Measurements from ENCODE around the gene TRIM22.
"Not testable (repeated sequence)": the region's sequence is repeated elsewhere in the genome, so short reads cannot be mapped to it uniquely, and the experiment has no call there.

The TRIM22 gene

DNA sequence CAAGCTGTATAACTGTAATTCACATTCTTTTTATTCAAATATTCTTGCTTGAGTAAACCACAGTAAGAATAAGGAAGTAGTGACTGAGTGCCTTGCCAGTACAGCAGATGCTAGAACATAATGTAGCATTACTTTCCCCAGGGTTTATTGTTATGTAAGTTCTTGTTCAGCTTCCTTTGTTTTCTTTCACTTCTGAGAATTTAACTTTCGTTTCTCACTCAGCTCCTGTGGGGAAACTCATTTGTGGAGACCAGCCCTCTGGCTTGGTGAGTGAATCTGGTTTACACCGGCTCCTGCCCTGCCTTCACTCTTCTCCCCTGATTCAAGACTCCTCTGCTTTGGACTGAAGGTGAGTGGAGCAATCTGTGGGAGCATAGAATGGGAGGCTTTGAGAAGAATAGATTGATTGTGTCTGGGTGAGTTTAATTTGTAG is at the start of gene TRIM22:
TSS of gene TRIM22 (plus strand) at position 240 of the 433 bp plus-strand sequence. CDS start 6,443 bp downstream, outside the sequence.
- peak; percentile 75 for DNase-seq

DNA sequence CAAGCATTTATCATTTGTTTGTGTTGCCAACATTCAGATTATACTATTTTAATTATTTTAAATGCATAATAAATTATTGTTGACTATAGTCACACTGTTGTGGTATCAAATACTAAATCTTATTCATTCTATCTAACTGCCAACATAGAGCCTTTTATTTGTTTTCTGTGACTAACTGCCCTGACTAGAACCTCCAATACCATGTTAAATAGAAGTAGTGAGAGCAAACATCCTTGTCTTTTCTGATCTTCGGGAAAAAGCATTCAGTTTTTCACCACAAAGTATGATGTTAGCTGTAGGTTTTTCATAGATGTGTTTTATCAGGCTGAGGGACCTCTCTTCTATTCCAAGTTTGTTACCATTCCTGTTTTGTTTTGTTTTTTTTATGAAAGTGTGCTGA is 49.6 kb upstream of the TRIM22 start:
- DNase-seq = no peak

DNA sequence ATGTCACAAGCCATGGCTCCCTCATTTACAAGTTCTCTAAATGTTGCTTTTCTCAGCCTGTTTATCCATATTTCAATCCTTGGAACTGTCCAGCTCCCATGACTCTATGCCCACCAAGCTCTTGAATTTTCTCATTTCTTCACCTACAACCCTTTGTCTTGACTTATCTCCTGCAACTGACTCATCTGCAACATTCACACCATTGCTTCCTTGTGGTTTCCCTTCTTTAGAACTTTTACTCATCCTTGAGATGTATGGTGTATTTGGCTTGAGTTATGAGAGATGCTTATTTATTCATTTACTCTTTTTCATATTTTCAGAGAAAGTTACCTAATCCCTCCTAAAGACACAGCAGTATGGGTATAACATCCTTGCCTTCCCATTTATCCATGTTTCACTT is 46.0 kb upstream of the TRIM22 start:
- no peak for DNase-seq

- no peak for DNase-seq
Observed at GRCh38 chr11:5646139-5646538, 43.5 kb upstream of the TRIM22 start.

GRCh38 chr11:5655474-5655873 is 34.1 kb upstream of the TRIM22 start:
- DNase-seq = no peak

DNA sequence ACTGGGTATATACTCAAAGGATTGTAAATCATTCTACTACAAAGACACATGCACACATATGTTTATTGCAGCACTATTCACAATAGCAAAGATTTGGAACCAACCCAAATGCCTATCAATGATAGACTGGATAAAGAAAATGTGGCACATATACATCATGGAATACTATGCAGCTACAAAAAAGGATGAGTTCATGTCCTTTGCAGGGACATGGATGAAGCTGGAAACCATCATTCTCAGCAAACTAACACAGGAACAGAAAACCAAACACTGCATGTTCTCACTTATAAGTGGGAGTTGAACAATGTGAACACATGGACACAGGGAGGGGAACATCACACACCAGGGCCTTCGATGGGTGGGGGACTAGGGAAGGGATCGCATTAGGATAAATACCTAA is 32.6 kb upstream of the TRIM22 start:
- DNase-seq = not testable (repeated sequence)

GRCh38 chr11:5658318-5658717 is 31.3 kb upstream of the TRIM22 start:
- no peak for DNase-seq

DNA sequence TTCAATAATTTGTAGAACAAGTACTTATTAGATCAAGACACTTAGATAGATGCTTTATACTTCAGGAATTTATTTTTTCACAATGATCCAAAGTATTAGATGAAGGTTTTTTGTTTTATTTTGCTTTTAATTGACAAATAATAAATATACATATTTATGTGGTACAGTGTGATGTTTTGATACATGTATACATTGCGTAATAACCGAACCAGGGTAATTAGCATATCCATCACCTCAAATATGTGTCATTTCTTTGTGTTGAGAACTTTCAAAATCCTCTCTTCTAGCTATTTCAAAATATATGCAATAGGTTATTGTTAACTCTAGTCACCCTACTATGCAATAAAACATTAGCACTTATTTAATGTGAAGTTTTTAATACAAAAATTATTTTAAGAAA is 26.1 kb upstream of the TRIM22 start:
- DNase-seq = no peak

GRCh38 chr11:5665051-5665570 is 24.5 kb upstream of the TRIM22 start:
- no peak for DNase-seq

GRCh38 chr11:5665746-5666401 is 23.7 kb upstream of the TRIM22 start:
- no peak for DNase-seq

GRCh38 chr11:5666402-5666793 is 23.2 kb upstream of the TRIM22 start:
- no peak for DNase-seq

GRCh38 chr11:5671831-5672230 is 17.8 kb upstream of the TRIM22 start:
- peak; percentile 4 for DNase-seq

DNA sequence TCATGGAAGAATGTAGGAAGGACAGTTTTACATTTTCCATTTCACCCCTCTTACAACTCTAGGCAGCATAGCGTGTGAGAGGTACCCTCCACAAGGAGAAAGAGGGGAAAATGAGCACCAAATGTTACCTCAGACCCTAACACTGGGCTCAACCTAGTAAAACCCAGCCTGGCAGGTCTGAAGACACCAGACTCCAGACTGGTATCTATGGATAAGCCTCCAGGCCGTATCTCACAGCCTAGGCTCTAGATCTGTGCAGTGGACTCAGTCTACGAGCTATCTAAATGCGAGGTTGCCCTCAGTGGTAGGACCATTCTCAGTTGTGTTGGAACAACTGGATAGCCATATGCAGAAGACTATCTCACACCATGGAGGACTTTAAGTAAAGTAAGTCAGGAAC is 15.2 kb upstream of the TRIM22 start:
- DNase-seq = no peak

- no peak for DNase-seq
Observed at GRCh38 chr11:5679811-5680210, 9.8 kb upstream of the TRIM22 start.

DNA sequence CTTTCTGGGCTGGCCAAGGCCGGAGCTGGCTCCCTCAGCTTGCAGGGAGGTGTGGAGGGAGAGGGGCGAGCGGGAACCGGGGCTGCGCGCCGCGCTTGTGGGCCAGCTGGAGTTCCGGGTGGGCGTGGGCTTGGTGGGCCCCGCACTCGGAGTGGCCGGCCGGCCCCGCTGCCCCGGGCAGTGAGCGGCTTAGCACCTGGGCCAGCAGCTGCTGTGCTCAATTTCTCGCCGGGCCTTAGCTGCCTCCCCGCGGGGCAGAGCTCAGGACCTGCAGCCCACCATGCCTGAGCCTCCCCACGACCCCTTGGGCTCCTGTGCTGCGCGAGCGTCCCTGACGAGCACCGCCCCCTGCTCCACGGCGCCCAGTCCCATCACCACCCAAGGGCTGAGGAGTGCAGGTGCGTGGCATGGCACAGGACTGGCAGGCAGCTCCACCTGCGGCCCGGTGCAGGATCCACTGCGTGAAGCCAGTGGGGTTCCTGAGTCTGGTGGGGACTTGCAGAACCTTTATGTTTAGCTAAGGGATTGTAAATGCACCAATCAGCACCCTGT is 6.6 kb upstream of the TRIM22 start:
- not testable (repeated sequence) for DNase-seq

- DNase-seq = peak; percentile 6
Observed at GRCh38 chr11:5683620-5684019, 6.0 kb upstream of the TRIM22 start.

DNA sequence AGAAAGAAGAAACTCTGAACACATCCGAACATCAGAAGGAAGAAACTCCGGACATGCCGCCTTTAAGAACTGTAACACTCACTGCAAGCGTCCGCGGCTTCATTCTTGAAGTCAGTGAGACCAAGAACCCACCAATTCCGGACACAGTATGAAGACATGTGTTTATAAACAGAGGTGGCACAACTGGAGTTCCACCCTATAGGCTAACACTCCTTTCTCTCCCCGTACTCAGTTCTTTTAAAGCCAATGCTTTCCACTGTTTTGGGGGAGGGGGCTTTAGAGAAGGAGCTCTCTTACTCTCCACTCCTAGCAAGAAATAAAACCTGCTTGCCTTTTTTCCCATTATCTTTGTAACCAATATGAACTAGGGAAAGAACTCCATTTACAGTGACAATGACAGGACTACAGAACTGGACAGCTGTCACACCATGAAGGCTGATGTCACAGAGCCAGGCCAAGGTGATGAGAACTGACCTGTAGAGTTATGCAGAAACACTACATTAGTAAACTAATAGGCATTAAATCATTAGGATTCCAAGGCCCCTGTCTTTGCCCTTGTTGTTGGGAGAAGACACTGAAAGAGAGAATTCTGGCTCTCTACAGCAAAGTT is 5.4 kb upstream of the TRIM22 start:
- peak; percentile 13 for DNase-seq

DNA sequence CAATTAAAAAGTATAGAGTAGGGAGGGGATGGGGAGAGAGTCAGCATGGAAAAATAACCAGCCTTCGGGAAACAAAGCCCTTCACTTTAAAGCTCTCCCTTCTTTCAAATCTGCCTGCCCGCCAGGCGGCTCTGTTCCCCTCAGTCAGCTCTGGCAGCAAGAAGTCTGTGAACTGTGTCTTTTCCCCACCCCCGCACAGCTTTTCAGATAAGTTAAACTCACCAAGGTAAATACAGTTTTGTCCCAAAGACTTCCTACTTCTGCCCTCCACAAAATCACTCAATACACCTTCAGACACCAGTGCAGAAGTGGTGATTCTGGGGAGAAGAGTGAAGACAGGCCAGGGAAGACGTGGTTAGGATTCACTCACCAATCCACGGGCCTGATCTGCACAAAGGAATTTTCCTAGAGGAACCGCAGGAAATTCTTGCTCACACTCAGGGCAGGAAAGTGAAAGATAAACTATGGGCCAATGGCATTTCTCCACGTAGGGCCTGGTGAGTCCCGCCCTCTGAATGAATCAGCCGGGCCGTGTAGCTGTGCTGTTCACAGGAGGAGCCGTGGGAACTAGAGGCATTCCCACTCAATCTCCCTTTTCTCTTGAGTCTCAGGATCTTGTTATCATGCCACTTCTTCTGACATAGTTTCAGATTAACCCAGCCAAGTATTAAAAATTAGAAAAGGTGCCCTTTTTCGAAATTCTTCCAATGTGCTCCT is 4.8 kb upstream of the TRIM22 start, which contains the start of gene TRIM5:
TSS of gene TRIM5 (minus strand) at position 429 of the 717 bp plus-strand sequence. CDS start 4,897 bp downstream, outside the sequence.
- peak; percentile 98 for DNase-seq

DNA sequence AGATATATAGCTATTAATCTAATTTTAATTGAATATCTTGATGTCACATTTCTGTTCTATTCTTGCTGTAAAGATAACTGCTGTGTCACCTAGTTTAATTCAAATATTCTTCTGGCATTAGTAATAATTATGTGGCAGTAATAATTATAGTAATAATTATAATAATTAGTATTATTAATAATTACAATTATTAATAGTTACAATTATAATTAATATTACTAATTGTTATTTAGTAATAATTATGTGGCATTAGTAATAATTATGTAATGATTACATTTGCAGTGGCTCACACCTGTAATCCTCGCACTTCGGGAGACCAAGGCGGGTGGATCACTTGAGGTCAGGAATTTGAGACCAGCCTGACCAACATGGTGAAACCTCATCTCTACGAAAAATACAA is 3.2 kb upstream of the TRIM22 start:
- DNase-seq = no peak

DNA sequence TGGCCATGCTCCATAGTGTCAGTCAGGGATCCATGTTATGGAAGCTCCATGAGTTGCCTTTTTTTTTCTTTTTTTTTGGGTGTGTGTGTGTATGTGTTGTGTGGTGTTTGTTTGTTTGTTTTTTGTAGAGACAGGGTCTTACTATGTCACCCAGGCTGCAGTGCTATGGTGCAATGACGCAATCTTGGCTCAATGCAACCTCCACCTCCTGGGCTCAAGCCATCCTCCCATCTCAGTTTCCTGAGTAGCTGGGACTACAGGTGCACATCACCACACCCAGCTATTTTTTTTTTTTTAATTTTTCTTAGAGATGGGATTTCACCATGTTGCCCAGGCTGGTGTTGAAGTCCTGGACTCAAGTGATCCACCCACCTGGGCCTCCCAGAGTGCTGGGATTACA is 1.1 kb upstream of the TRIM22 start:
- DNase-seq = no peak

DNA sequence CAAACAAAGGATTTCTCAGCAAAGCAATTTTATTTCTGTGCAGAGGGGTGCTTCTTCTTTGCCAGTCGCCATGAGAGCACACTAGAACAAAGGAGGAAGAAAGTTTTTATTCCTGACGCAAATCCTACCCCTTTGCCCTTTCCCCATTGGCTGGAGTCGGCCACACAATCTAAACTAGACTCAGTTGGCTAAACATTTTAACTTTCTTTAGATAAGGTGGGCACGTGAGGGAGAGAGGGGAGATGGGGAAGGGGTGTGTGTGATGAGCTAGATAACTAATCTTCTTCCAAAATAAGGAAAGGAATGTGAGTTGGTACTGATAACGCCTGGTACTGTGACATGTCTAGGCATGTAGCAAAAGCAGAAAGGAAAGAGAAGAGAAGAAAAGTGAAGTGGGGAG is 626 bp downstream of the TRIM22 start:
- peak; percentile 21 for DNase-seq

- no peak for DNase-seq
Observed at GRCh38 chr11:5690736-5691135, 1.1 kb downstream of the TRIM22 start.

DNA sequence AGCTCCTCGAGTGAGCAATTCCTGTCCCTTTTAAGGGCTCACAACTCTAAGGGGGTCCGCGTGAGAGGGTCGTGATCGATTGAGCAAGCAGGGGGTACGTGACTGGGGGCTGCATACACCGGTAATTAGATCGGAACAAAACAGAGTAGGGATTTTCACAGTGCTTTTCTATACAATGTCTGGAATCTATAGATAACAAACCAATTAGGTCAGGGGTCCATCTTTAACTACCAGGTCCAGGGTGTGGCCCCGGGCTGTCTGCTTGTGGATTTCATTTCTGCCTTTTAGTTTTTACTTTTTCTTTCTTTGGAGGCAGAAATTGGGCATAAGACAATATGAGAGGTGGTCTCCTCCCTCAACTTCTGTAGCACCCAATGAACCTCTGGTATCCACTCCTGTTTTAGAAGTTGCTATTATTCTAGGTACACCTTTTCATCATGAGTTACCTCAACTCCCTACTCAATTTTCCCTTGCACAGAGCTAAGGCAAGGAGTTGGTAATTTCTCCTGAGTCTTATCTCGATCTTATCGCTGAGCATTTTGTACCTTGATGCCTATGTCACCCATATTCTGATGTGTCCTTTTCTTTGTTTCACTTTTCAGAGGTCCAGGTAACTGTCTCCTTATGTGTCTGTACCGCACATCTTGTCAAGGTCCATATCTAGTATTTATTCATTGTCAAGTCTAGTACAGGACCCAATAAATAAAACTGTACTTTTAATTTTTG is 1.8 kb downstream of the TRIM22 start:
- not testable (repeated sequence) for DNase-seq
